SK-N-SH (cell line): ENCODE results near the gene EHD2. TPM values are rescaled to one million over a fixed set of nuclear protein-coding genes. Genes with fewer than 3 reads are reported as not detected.

Experiments
- CTCF ChIA-PET: fragments of 300-600, 350-600 bp; formaldehyde crosslinking; extraction: SDS; loops from one replicate; lab custom pipeline; 2021; lab: Yijun Ruan, JAX
- POLR2A ChIA-PET: fragments of 350-600 bp; sonication (Branson Sonifier 250); formaldehyde crosslinking; extraction: SDS; loops from one replicate; lab custom pipeline; 2020; ENCODE audit warnings: antibody characterized with exemption, inconsistent platforms; lab: Yijun Ruan, JAX
- DNase-seq: peaks from one replicate; pipeline ENCODE4 v3.0.0; 2012
- H2AFZ ChIP-seq: fragments of 200-600 bp; sonication (generic); 2 replicates; pipeline ENCODE4 v1.8.1; 2016; ENCODE audit warnings: antibody characterized with exemption, mild to moderate bottlenecking, low read depth
- H3F3A ChIP-seq: fragments of 200-600 bp; sonication (generic); replicated peaks from 2 replicates; pipeline ENCODE3; 2016; ENCODE audit warnings: antibody characterized with exemption, mild to moderate bottlenecking; ENCODE audit not compliant: insufficient read depth
- H3K27ac ChIP-seq, 2 experiments: fragments of 200-500 bp in 1 of 2; fragments of 200-600 bp in 1 of 2; sonication (Bioruptor generic) in 1 of 2; sonication (generic), shearing (Covaris generic) in 1 of 2; 2 replicates each; pipeline versions ENCODE4 v1.5.1 to v1.6.1; 2014 to 2016; ENCODE audit warnings: low read depth in 2 of 2, inconsistent platforms in 1 of 2, low read length in 1 of 2, mild to moderate bottlenecking in 1 of 2, mixed read lengths in 1 of 2
- H3K27me3 ChIP-seq: fragments of 200-600 bp; sonication (generic), shearing (Covaris generic); 2 replicates; pipeline ENCODE4 v1.6.1; 2016; ENCODE audit warnings: mixed run types; ENCODE audit not compliant: insufficient read depth
- H3K36me3 ChIP-seq, 2 experiments: fragments of 200-500 bp in 1 of 2; fragments of 200-600 bp in 1 of 2; sonication (Bioruptor generic) in 1 of 2; sonication (generic) in 1 of 2; replicated peaks in 1 of 2; 2 replicates each; pipeline versions ENCODE3 to v1.5.1; 2014 to 2016; ENCODE audit warnings: low read length in 1 of 2, mild to moderate bottlenecking in 1 of 2; ENCODE audit not compliant: insufficient read depth in 2 of 2, control insufficient read depth in 1 of 2
- H3K4me1 ChIP-seq, 2 experiments: fragments of 200-500 bp in 1 of 2; fragments of 200-600 bp in 1 of 2; sonication (Bioruptor generic) in 1 of 2; sonication (generic), shearing (Covaris generic) in 1 of 2; 2 replicates each; pipeline versions ENCODE4 v1.5.1 to v1.6.1; 2014 to 2016; ENCODE audit warnings: low read depth in 1 of 2, low read length in 1 of 2, mixed run types in 1 of 2; ENCODE audit not compliant: insufficient read depth in 2 of 2, control insufficient read depth in 1 of 2
- H3K4me2 ChIP-seq: fragments of 200-600 bp; sonication (generic), shearing (Covaris generic); 2 replicates; pipeline ENCODE4 v1.6.1; 2017; ENCODE audit warnings: mixed run types
- H3K4me3 ChIP-seq, 2 experiments: fragments of 200-500 bp in 1 of 2; fragments of 200-600 bp in 1 of 2; sonication (Bioruptor generic) in 1 of 2; sonication (generic), shearing (Covaris generic) in 1 of 2; 2 replicates each; pipeline versions ENCODE4 v1.5.1 to v1.8.1; 2014 to 2016; ENCODE audit warnings: low read depth in 2 of 2, inconsistent platforms in 1 of 2, low read length in 1 of 2, mild to moderate bottlenecking in 1 of 2, mixed read lengths in 1 of 2, moderate library complexity in 1 of 2
- H3K79me2 ChIP-seq: fragments of 200-600 bp; sonication (generic); 2 replicates; pipeline ENCODE4 v1.8.1; 2017; ENCODE audit warnings: mild to moderate bottlenecking; ENCODE audit not compliant: insufficient read depth
- H3K9ac ChIP-seq: fragments of 200-600 bp; sonication (generic); 2 replicates; pipeline ENCODE4 v1.6.1; 2017; ENCODE audit warnings: mixed run types
- H3K9me2 ChIP-seq: fragments of 200-600 bp; sonication (generic); 2 replicates; pipeline ENCODE4 v1.6.1; 2017; ENCODE audit warnings: mixed run types
- H3K9me3 ChIP-seq: fragments of 200-600 bp; sonication (generic); 2 replicates; pipeline ENCODE4 v1.6.1; 2017; ENCODE audit warnings: mixed run types, mild to moderate bottlenecking, moderate library complexity
- H4K20me1 ChIP-seq: fragments of 200-600 bp; sonication (generic); 2 replicates; pipeline ENCODE4 v1.6.1; 2017; ENCODE audit warnings: mild to moderate bottlenecking, mixed run types; ENCODE audit not compliant: insufficient read depth
- CHD2 ChIP-seq: fragments of 150-350 bp; IDR thresholded peaks from 2 replicates; pipeline ENCODE4 v1.6.1; 2018; ENCODE audit warnings: low read length; ENCODE audit not compliant: partially characterized antibody
- CTCF ChIP-seq: fragments of 200-600 bp; sonication (generic); IDR thresholded peaks from 2 replicates; pipeline ENCODE4 v1.6.1; 2017; ENCODE audit warnings: antibody characterized with exemption, mild to moderate bottlenecking, moderate library complexity
- ELF1 ChIP-seq: IDR thresholded peaks from 2 replicates; pipeline ENCODE4 v1.4.0; 2012
- EP300 ChIP-seq, 2 experiments: IDR thresholded peaks; 2 replicates each; pipeline versions ENCODE4 v1.4.0 to v1.6.1; 2012; ENCODE audit warnings: borderline replicate concordance in 1 of 2, low read depth in 1 of 2, low read length in 1 of 2
- FOSL2 ChIP-seq: IDR thresholded peaks from 2 replicates; pipeline ENCODE4 v1.4.0; 2012; ENCODE audit warnings: low read depth, mild to moderate bottlenecking, moderate library complexity, borderline replicate concordance
- FOXM1 ChIP-seq: IDR thresholded peaks from 2 replicates; pipeline ENCODE4 v1.4.0; 2012; ENCODE audit warnings: low read depth, mild to moderate bottlenecking
- GABPA ChIP-seq: IDR thresholded peaks from 2 replicates; pipeline ENCODE4 v1.4.0; 2012; ENCODE audit warnings: low read depth, mild to moderate bottlenecking
- GATA2 ChIP-seq: sonication (generic); formaldehyde crosslinking; IDR thresholded peaks from 2 replicates; pipeline ENCODE4 v1.5.0; 2020; ENCODE audit warnings: mild to moderate bottlenecking, missing genetic modification reagents
- MAX ChIP-seq: IDR thresholded peaks from 2 replicates; pipeline ENCODE4 v1.4.0; 2012; ENCODE audit warnings: low read depth
- MXI1 ChIP-seq: IDR thresholded peaks from 2 replicates; pipeline ENCODE4 v1.6.1; 2012; ENCODE audit warnings: mild to moderate bottlenecking, low read depth, low read length, improper control_type of control experiment
- NFIC ChIP-seq: IDR thresholded peaks from 2 replicates; pipeline ENCODE4 v1.4.0; 2012; ENCODE audit warnings: borderline replicate concordance
- POLR2AphosphoS5 ChIP-seq: IDR thresholded peaks from 2 replicates; pipeline ENCODE4 v1.6.1; 2012; ENCODE audit warnings: low read depth, low read length
- RAD21 ChIP-seq: IDR thresholded peaks from 2 replicates; pipeline ENCODE4 v1.6.1; 2012; ENCODE audit warnings: mild to moderate bottlenecking, low read length
- RCOR1 ChIP-seq: fragments of 150-350 bp; IDR thresholded peaks from 2 replicates; pipeline ENCODE4 v1.6.1; 2017; ENCODE audit warnings: antibody characterized with exemption, low read length
- TEAD4 ChIP-seq: IDR thresholded peaks from 2 replicates; pipeline ENCODE4 v1.4.0; 2012; ENCODE audit warnings: mild to moderate bottlenecking, borderline replicate concordance; ENCODE audit not compliant: insufficient read depth
- USF1 ChIP-seq: IDR thresholded peaks from 2 replicates; pipeline ENCODE4 v1.4.0; 2012; ENCODE audit warnings: low read depth, borderline replicate concordance
- YY1 ChIP-seq: IDR thresholded peaks from 2 replicates; pipeline ENCODE4 v1.4.0; 2012; ENCODE audit warnings: low read depth, mild to moderate bottlenecking
- WGBS: methylation state at CpG from one replicate; pipeline ENCODE4 v1.1.6; 2017; ENCODE audit warnings: low lambda C conversion rate; 5-methylcytosine and 5-hydroxymethylcytosine counted together
- polyA plus RNA-seq, 3 experiments: library from polyadenylated mRNA; depleted of rRNA; stranded (reverse); fragments of >200 nt; gene quantifications; 2 replicates each; pipeline ENCODE4 v1.2.3, GENCODE V29; 2012
- TF ChIP-seq, protein P1 (sequence below): fragments of 150-350 bp; IDR thresholded peaks from 2 replicates; pipeline ENCODE4 v1.6.1; 2017; ENCODE audit warnings: antibody characterized with exemption, low read length, low read depth, borderline replicate concordance
- TF ChIP-seq, protein P2 (sequence below): fragments of 150-350 bp; IDR thresholded peaks from 2 replicates; pipeline ENCODE4 v1.6.1; 2016; ENCODE audit warnings: mild to moderate bottlenecking, low read depth, low read length

The EHD2 gene
- polyA plus RNA-seq, 1 of the 3 experiments (the other 2 are of a cell fraction) = 55.5 TPM

DNA sequence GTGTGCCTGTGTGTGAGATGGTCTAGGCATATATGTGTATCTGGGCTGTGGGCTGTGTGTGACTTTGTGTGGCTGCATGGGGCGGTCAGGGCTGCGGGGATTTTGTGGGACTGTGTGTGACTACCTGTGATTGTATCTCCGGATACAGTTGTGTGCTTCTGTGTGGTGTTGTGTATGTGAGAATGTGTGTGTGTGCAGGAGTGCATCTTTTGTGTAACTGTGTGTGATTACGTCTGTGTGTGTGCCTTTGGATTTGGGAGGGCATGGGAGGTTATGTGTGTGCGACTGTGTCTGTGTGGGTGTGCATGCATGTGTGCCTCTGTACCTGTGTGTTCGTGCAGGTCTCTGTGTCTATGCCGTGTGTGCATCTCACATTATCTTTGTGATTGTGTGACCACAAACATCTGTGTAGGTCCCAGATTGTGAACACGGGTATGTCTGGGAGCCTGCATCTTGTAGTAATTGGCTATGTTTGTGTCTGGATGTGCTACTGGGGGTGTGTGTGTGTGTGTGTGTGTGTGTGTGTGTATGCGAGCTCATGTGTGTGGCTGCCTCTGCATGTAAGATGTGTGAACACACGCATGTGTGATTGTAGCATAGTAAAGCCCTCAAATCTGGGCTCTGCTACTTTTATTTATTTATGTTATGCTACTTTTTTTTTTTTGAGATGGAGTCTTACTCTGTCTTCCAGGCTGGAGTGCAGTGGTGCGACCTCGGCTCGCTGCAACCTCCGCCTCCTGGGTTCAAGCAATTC is 7.6 kb downstream of the EHD2 start:
- CTCF ChIA-PET = no interaction called here
- Histone ChIP-seq H2AFZ (no peak overlapping the region), H3K4me3 (no peak overlapping the region), H3K9me2 (no peaks in the 10 kb centered on the region), H3K79me2 (peaks cover 84% of the 10 kb centered on the region), H3K36me3 (peaks cover 1 to 36% of the 10 kb centered on the region in 2 experiments), H3F3A (peaks cover 39% of the 10 kb centered on the region), H3K9ac (no peak overlapping the region), H3K4me1 (peaks cover 19 to 21% of the 10 kb centered on the region in 2 experiments; a peak in 3 of 4 replicates), H3K9me3 (no peaks in the 10 kb centered on the region), H3K27ac (peak overlapping the region in 1 of 2 experiments; percentile 94; a peak in 1 of 4 replicates), H4K20me1 (no peaks in the 10 kb centered on the region; the same call in 1 of the 2 replicates), H3K27me3 (no peaks in the 10 kb centered on the region), H3K4me2 (peak overlapping the region; percentile 84; the same call in 1 of the 2 replicates)
- POLR2A ChIA-PET = no interaction called here
- 91% methylated on average over 14 of the region's 14 CpGs for WGBS
- TF ChIP-seq USF1 (no peak), MXI1 (no peak), GATA2 (CRISPR knock-in tag) (no peak), FOXM1 (no peak), ELF1 (no peak), RAD21 (no peak), EP300 (IDR thresholded peaks at IDR 0.05; ENCODE audit: borderline replicate concordance in 1 of 2, low read depth in 1 of 2, low read length in 1 of 2) (no peak), GABPA (no peak), NFIC (no peak), MAX (no peak), RCOR1 (no peak), FOSL2 (no peak)
- TF ChIP-seq, protein P1, sequence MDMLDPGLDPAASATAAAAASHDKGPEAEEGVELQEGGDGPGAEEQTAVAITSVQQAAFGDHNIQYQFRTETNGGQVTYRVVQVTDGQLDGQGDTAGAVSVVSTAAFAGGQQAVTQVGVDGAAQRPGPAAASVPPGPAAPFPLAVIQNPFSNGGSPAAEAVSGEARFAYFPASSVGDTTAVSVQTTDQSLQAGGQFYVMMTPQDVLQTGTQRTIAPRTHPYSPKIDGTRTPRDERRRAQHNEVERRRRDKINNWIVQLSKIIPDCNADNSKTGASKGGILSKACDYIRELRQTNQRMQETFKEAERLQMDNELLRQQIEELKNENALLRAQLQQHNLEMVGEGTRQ = no peak
- DNase-seq = no peak

DNA sequence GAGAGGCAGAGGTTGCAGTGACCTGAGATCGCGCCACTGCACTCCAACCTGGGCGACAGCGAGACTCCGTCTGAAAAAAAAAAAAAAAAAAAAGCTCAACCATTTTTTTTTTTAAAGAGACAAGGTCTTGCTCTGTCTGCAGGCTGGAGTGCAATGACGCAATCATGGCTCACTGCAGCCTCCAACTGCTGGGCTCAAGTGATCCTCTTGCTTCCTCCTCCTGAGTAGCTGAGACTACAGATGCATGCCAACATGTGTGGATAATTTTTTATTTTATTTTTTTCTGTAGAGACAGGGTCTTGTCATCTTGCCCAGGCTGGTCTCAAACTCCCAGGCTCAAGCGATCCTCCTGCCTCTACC is 10.3 kb downstream of the EHD2 start:
- peaks cover 82% of the 10 kb centered on the region for H3K79me2 ChIP-seq
- no peaks in the 10 kb centered on the region for H4K20me1 ChIP-seq
- POLR2A ChIA-PET = interaction anchor here (0.6 to 1.1 kb wide), 2 partner anchors 20 to 467 kb away, joined by 3 to 5 read pairs; partner anchors contain the start of gene CCDC9
- CTCF ChIA-PET = interaction anchor here (0.6 to 3.6 kb wide), 7 partner anchors 10 to 288 kb away, joined by 3 to 27 read pairs (median 6); partner anchors contain the start of gene EHD2
- no peaks in the 10 kb centered on the region for H3K9me2 ChIP-seq
- H3K4me1 ChIP-seq = peaks cover 13 to 17% of the 10 kb centered on the region in 2 experiments; a peak in 3 of 4 replicates
- H3K9me3 ChIP-seq = no peaks in the 10 kb centered on the region
- WGBS = 11% methylated on average over 7 of the region's 7 CpGs
- peak overlapping the region in 1 of 2 experiments; percentile 79; a peak in 2 of 4 replicates for H3K27ac ChIP-seq
- H2AFZ ChIP-seq = no peak overlapping the region
- H3K27me3 ChIP-seq = no peaks in the 10 kb centered on the region
- peak overlapping the region in 1 of 2 experiments; percentile 45; a peak in 1 of 4 replicates for H3K4me3 ChIP-seq
- peak overlapping the region; percentile 78 for H3K4me2 ChIP-seq
- H3F3A ChIP-seq = peaks cover 44% of the 10 kb centered on the region
- peak overlapping the region; percentile 63 for H3K9ac ChIP-seq
- no peak for DNase-seq
- H3K36me3 ChIP-seq = peaks cover 4 to 32% of the 10 kb centered on the region in 2 experiments
- TF ChIP-seq CTCF (no peak), TEAD4 (no peak), MXI1 (no peak), FOXM1 (no peak), CHD2 (no peak), YY1 (0 out of 2 replicates have a peak, but pooled peaks have one; percentile 40), USF1 (no peak), POLR2AphosphoS5 (no peak)
- TF ChIP-seq, protein P2, sequence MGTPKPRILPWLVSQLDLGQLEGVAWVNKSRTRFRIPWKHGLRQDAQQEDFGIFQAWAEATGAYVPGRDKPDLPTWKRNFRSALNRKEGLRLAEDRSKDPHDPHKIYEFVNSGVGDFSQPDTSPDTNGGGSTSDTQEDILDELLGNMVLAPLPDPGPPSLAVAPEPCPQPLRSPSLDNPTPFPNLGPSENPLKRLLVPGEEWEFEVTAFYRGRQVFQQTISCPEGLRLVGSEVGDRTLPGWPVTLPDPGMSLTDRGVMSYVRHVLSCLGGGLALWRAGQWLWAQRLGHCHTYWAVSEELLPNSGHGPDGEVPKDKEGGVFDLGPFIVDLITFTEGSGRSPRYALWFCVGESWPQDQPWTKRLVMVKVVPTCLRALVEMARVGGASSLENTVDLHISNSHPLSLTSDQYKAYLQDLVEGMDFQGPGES = no peak
- TF ChIP-seq, protein P1 = no peak
